CD4-positive, alpha-beta T cell (primary cell): ENCODE measurements around the gene TRIM49D2. TPM values are rescaled to one million over a fixed set of nuclear protein-coding genes. Genes with fewer than 3 reads are reported as not detected.
"Not testable (repeated sequence)": the region's sequence is repeated elsewhere in the genome, so short reads cannot be mapped to it uniquely, and the experiment has no call there.

Experiments
- ATAC-seq: fragments of 200-7000 bp; cut with Tn5 transposase; one replicate; pipeline ENCODE4 v1.10.0; 2022; ENCODE audit warnings: mild to moderate bottlenecking; ENCODE audit not compliant: poor library complexity
- CTCF ChIA-PET: fragments of 350-600 bp; sonication (Branson Sonifier 250); formaldehyde crosslinking; loops from one replicate; lab custom pipeline; 2021; ENCODE audit warnings: antibody characterized with exemption, inconsistent platforms; lab: Charles Lee
- POLR2A ChIA-PET: fragments of 350-600 bp; sonication (Branson Sonifier 250); formaldehyde crosslinking; loops from one replicate; lab custom pipeline; 2021; ENCODE audit warnings: antibody characterized with exemption, inconsistent platforms; lab: Charles Lee
- DNase-seq, 14 experiments: peaks; one replicate each; pipeline ENCODE4 v3.0.0-alpha.2; 2013 to 2020; ENCODE audit warnings: mixed read lengths in 2 of 14
- H3K27ac ChIP-seq, 2 donors: one replicate each; pipeline versions ENCODE4 v1.5.1 to v1.7.0; 2013; ENCODE audit warnings: low read length in 2 of 2, low read depth in 1 of 2, mild to moderate bottlenecking in 1 of 2
- H3K27me3 ChIP-seq, 2 experiments: 1 replicate in 1 of 2; 2 replicates in 1 of 2; pipeline versions ENCODE4 v1.6.1 to v1.7.0; 2013; ENCODE audit warnings: low read length in 2 of 2, control low read depth in 1 of 2, mild to moderate bottlenecking in 1 of 2, moderate library complexity in 1 of 2; ENCODE audit not compliant: insufficient read depth in 2 of 2, control insufficient read depth in 1 of 2
- H3K36me3 ChIP-seq: one replicate; pipeline ENCODE4 v1.6.1; 2013; ENCODE audit warnings: low read length, control low read depth; ENCODE audit not compliant: insufficient read depth
- H3K4me1 ChIP-seq: one replicate; pipeline ENCODE4 v1.6.1; 2013; ENCODE audit warnings: low read length, control low read depth; ENCODE audit not compliant: insufficient read depth
- H3K4me3 ChIP-seq: one replicate; pipeline ENCODE4 v1.5.1; 2013; ENCODE audit warnings: mild to moderate bottlenecking, low read length, moderate library complexity
- H3K9me3 ChIP-seq, 2 experiments: 1 replicate in 1 of 2; 2 replicates in 1 of 2; pipeline versions ENCODE4 v1.6.1 to v1.7.0; 2013; ENCODE audit warnings: low read length in 2 of 2, mild to moderate bottlenecking in 2 of 2, control low read depth in 1 of 2, moderate library complexity in 1 of 2; ENCODE audit not compliant: control insufficient read depth in 1 of 2, insufficient read depth in 1 of 2
- H3K27ac Mint-ChIP-seq: one replicate; pipeline ENCODE4 v1.8.0; 2020; ENCODE audit warnings: mixed read lengths
- H3K27me3 Mint-ChIP-seq: one replicate; pipeline ENCODE4 v1.8.0; 2021; ENCODE audit warnings: mixed read lengths
- H3K36me3 Mint-ChIP-seq: one replicate; pipeline ENCODE4 v1.8.0; 2021; ENCODE audit warnings: low read depth, mixed read lengths
- H3K4me1 Mint-ChIP-seq: one replicate; pipeline ENCODE4 v1.8.0; 2021; ENCODE audit warnings: low read depth, mixed read lengths
- H3K4me3 Mint-ChIP-seq: one replicate; pipeline ENCODE4 v1.8.0; 2020; ENCODE audit warnings: mild to moderate bottlenecking, mixed read lengths
- H3K9me3 Mint-ChIP-seq: one replicate; pipeline ENCODE4 v1.8.0; 2020; ENCODE audit warnings: mixed read lengths
- intact Hi-C, 2 experiments: fragments of 100-400 bp; cut with DNase I in 1 of 2; cut with micrococcal nuclease in 1 of 2; formaldehyde crosslinking; loops; one replicate each; pipeline versions ENCODE4 v1.15.1 to v1.9.0; 2023 to 2025; cut with DNase I, micrococcal nuclease
- total RNA-seq, 174 experiments: library from RNA in 2 of 174; stranded (reverse) in 2 of 174; gene quantifications; one replicate each; pipeline ENCODE4 v1.2.3 and lab custom pipeline; 2021 to 2026

TRIM49D2 gene
- total RNA-seq, 2 experiments from 2014 or later, result not detected

DNA sequence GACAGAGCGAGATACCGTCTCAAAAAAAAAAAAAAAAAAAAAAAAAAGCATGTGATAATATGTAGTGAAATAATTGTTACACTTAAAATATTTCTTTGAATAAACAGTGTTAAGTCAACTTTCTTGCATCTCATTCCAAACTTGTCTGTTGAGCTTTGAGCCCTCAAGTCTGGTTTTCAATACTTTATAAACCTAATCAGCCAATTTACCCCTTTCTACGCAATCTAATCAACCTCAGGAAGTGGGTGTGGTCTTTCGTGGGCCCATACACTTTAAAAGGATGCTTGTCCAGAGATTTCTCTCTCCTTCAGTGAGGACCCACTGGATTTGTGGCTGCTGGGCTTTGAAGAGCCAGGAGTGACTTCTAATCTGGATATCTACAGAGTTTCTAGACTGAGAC is 41.9 kb downstream of the TRIM49D2 start, which contains the start of gene TRIM64:
TSS of gene TRIM64 (plus strand) at position 301 of the 400 bp plus-strand sequence. CDS start 2,467 bp downstream, outside the sequence.
- H3K9me3 ChIP-seq, CTCF ChIA-PET, H3K36me3 Mint-ChIP-seq, DNase-seq, H3K4me1 ChIP-seq, H3K9me3 Mint-ChIP-seq, H3K4me1 Mint-ChIP-seq, H3K27me3 Mint-ChIP-seq, H3K27ac Mint-ChIP-seq, POLR2A ChIA-PET, H3K27ac ChIP-seq, H3K4me3 ChIP-seq, ATAC-seq, H3K4me3 Mint-ChIP-seq, H3K27me3 ChIP-seq, intact Hi-C loops, H3K36me3 ChIP-seq: not testable (repeated sequence)

Other genes with a start within 250 kb of the TRIM49D2 start
- not detected for gene TRIM77, start 213.8 kb upstream of the TRIM49D2 start, total RNA-seq
- not detected for gene TRIM49, start 115.5 kb upstream of the TRIM49D2 start, total RNA-seq
- gene TRIM64B, start 45.6 kb upstream of the TRIM49D2 start, total RNA-seq, result not detected
- not detected for gene TRIM49D1, start 1.8 kb upstream of the TRIM49D2 start, total RNA-seq
- not detected for gene TRIM64, start 42.0 kb downstream of the TRIM49D2 start, total RNA-seq
- gene TRIM49C, start 107.0 kb downstream of the TRIM49D2 start, total RNA-seq, result not detected
- not detected for gene UBTFL1, start 161.9 kb downstream of the TRIM49D2 start, total RNA-seq
- gene NAALAD2, start 210.6 kb downstream of the TRIM49D2 start, total RNA-seq, result not detected